GM12878 (cell line): ENCODE results near the gene DBNL. TPM values are rescaled to one million over a fixed set of nuclear protein-coding genes. Genes with fewer than 3 reads are reported as not detected.

Experiments used
- ATAC-seq: fragments of 200-7000 bp; cut with Tn5 transposase; 3 replicates; pipeline ENCODE4 v1.9.1; 2020; ENCODE audit warnings: mild to moderate bottlenecking, moderate library complexity
- BruUV-seq: library from RNA; stranded (reverse); fragments of 400-500 nt; replicated peaks from 2 replicates; lab custom pipeline; 2021; lab: Mats Ljungman, UMichigan
- CTCF ChIA-PET: fragments of 300-600 bp; sonication (Branson Sonifier 250); formaldehyde crosslinking; extraction: SDS; loops from one replicate; lab custom pipeline; 2021; ENCODE audit warnings: inconsistent platforms; lab: Yijun Ruan, JAX
- POLR2A ChIA-PET: fragments of 350-600 bp; formaldehyde crosslinking; extraction: SDS; loops from one replicate; lab custom pipeline; 2021; ENCODE audit warnings: inconsistent platforms; lab: Charles Lee
- RAD21 ChIA-PET: fragments of 300-600 bp; sonication (Branson Sonifier 250); formaldehyde crosslinking; loops from one replicate; lab custom pipeline; 2023; ENCODE audit warnings: antibody characterized with exemption; ENCODE audit not compliant: unreplicated experiment; lab: Charles Lee
- SMC1A ChIA-PET: fragments of 300-600 bp; sonication (Branson Sonifier 250); formaldehyde crosslinking; loops from one replicate; lab custom pipeline; 2023; ENCODE audit not compliant: unreplicated experiment, uncharacterized antibody; lab: Charles Lee
- DNase-seq: peaks from one replicate; pipeline ENCODE4 v3.0.0-alpha.2; 2011; ENCODE audit warnings: low read depth, low spot score
- FAIRE-seq: peaks from 3 replicates; lab custom pipeline; 2011; peaks lifted over from hg19 to GRCh38; lab: Jason Lieb, UNC
- H2AFZ ChIP-seq: 2 replicates; pipeline ENCODE4 v1.6.0; 2011; ENCODE audit warnings: low read depth, low read length, control low read depth; ENCODE audit not compliant: control insufficient read depth
- H3K27ac ChIP-seq: 2 replicates; pipeline ENCODE4 v1.5.1; 2011; ENCODE audit warnings: control low read depth; ENCODE audit not compliant: control insufficient read depth, insufficient read depth
- H3K27me3 ChIP-seq, 2 experiments: replicated peaks in 1 of 2; 2 replicates each; pipeline versions ENCODE4 v1.6.0 to v1.6.1; 2011; ENCODE audit warnings: low read length in 1 of 2; ENCODE audit not compliant: control insufficient read depth in 2 of 2, insufficient read depth in 2 of 2
- H3K36me3 ChIP-seq, 2 experiments: 2 replicates each; pipeline ENCODE4 v1.5.1; 2011; ENCODE audit warnings: low read length in 1 of 2; ENCODE audit not compliant: control insufficient read depth in 2 of 2, insufficient read depth in 2 of 2
- H3K4me1 ChIP-seq: 2 replicates; pipeline ENCODE4 v1.6.1; 2011; ENCODE audit warnings: mild to moderate bottlenecking, low read length, moderate library complexity, mixed read lengths; ENCODE audit not compliant: control insufficient read depth, insufficient read depth
- H3K4me2 ChIP-seq: 2 replicates; pipeline ENCODE4 v1.6.0; 2011; ENCODE audit warnings: control low read depth; ENCODE audit not compliant: control insufficient read depth, insufficient read depth
- H3K4me3 ChIP-seq: fragments of 200-600 bp; sonication (generic); 2 replicates; pipeline ENCODE4 v1.5.1; 2016
- H3K79me2 ChIP-seq: 2 replicates; pipeline ENCODE4 v1.6.0; 2011; ENCODE audit warnings: low read length; ENCODE audit not compliant: control insufficient read depth, insufficient read depth
- H3K9ac ChIP-seq: 2 replicates; pipeline ENCODE4 v1.8.0; 2011; ENCODE audit warnings: low read length, control low read depth, mixed read lengths; ENCODE audit not compliant: control insufficient read depth, insufficient read depth
- H3K9me3 ChIP-seq: replicated peaks from 3 replicates; pipeline ENCODE4 v1.5.1; 2011; ENCODE audit warnings: mild to moderate bottlenecking, low read length; ENCODE audit not compliant: control insufficient read depth, insufficient read depth
- H4K20me1 ChIP-seq: 2 replicates; pipeline ENCODE4 v1.6.0; 2011; ENCODE audit not compliant: control insufficient read depth, insufficient read depth
- EGR1 ChIP-seq, 2 experiments: IDR thresholded peaks; 1 replicate in 1 of 2; 2 replicates in 1 of 2; pipeline ENCODE4 v1.6.1; 2011 to 2012; ENCODE audit warnings: low read depth in 2 of 2, low read length in 2 of 2, borderline replicate concordance in 1 of 2, mild to moderate bottlenecking in 1 of 2, moderate library complexity in 1 of 2
- MEF2A ChIP-seq: IDR thresholded peaks from 2 replicates; pipeline ENCODE4 v1.6.1; 2011; ENCODE audit warnings: low read depth, mild to moderate bottlenecking, low read length, moderate library complexity; ENCODE audit not compliant: insufficient read depth
- NR2C2 ChIP-seq: IDR thresholded peaks from 2 replicates; pipeline ENCODE4 v1.6.1; 2011; ENCODE audit warnings: borderline replicate concordance, low read depth; ENCODE audit not compliant: control insufficient read depth, insufficient read length
- POLR2A ChIP-seq: IDR thresholded peaks from 2 replicates; pipeline ENCODE4 v1.6.1; 2011; ENCODE audit warnings: low read depth, mild to moderate bottlenecking, low read length
- REST ChIP-seq: IDR thresholded peaks from 2 replicates; pipeline ENCODE4 v1.6.1; 2012; ENCODE audit warnings: mild to moderate bottlenecking, low read depth, low read length
- SMC3 ChIP-seq: IDR thresholded peaks from 2 replicates; pipeline ENCODE4 v1.6.1; 2011; ENCODE audit warnings: low read length, improper control_type of control experiment, borderline replicate concordance
- SUZ12 ChIP-seq: fragments of 200-600 bp; sonication (generic); IDR thresholded peaks from one replicate; pipeline ENCODE4 v1.6.1; 2018; ENCODE audit warnings: antibody characterized with exemption, mild to moderate bottlenecking; ENCODE audit not compliant: unreplicated experiment
- ZNF24 ChIP-seq: fragments of 450-650 bp; IDR thresholded peaks from 2 replicates; pipeline ENCODE4 v1.6.1; 2017; ENCODE audit warnings: antibody characterized with exemption, mild to moderate bottlenecking
- WGBS: methylation state at CpG from one replicate; pipeline ENCODE4 v1.1.6; 2016; ENCODE audit warnings: low lambda C conversion rate; ENCODE audit not compliant: insufficient replicate concordance, insufficient coverage; ENCODE audit errors: missing lambda C conversion rate; 5-methylcytosine and 5-hydroxymethylcytosine counted together
- in situ Hi-C: fragments of 300-500 bp; cut with MboI; formaldehyde crosslinking; loops from 9 replicates; pipeline ENCODE4 v1.14.3; 2018; ENCODE audit warnings: mixed read lengths
- intact Hi-C: fragments of 100-400 bp; cut with micrococcal nuclease; formaldehyde crosslinking; loops from one replicate; pipeline ENCODE4 v1.14.2; 2022; ENCODE audit not compliant: unreplicated experiment
- polyA plus RNA-seq, 11 experiments: library from polyadenylated mRNA; depleted of rRNA in 4 of 11; unstranded in 6 of 11; stranded (reverse) in 5 of 11; fragments of >200 nt; fragmentation: Nextera tagmentation in 4 of 11; fragmentation: Illumina TruSeq in 1 of 11; extraction: Ambion mirVana in 4 of 11; extraction: Trizol in 1 of 11; gene quantifications; 1 replicate in 1 of 11; 2 replicates in 10 of 11; pipeline versions ENCODE4 v1.2.1 to v1.2.3, GENCODE V29; 2011 to 2016; ENCODE audit warnings: inconsistent platforms in 2 of 11, missing spikeins in 2 of 11, low read depth in 1 of 11
- total RNA-seq, 4 experiments: library from RNA; depleted of rRNA in 3 of 4; stranded (reverse); fragments of >200 nt in 3 of 4; fragmentation: Illumina TruSeq in 1 of 4; extraction: Trizol in 1 of 4; gene quantifications; 2 replicates each; pipeline versions ENCODE4 v1.2.1 to v1.2.3, GENCODE V29; 2013 to 2021

The DBNL gene
- total and polyA plus RNA-seq, 10 of the 15 experiments (the other 5 are each of a cell fraction or from before 2014, with no cell fraction given): 4.1 to 179 (median 84.3) TPM

GRCh38 chr7:44051611-44052220 is 7.2 kb downstream of the DBNL start:
- Histone ChIP-seq H3K4me1 (peaks cover 8% of the 10 kb centered on the region), H3K4me2 (no peak overlapping the region), H3K9me3 (no peaks in the 10 kb centered on the region; the same call in 2 of the 3 replicates), H3K27me3 (no peaks in the 10 kb centered on the region), H3K79me2 (peaks cover 25% of the 10 kb centered on the region), H3K36me3 (peaks cover 22 to 43% of the 10 kb centered on the region in 2 experiments), H3K4me3 (no peak overlapping the region), H3K9ac (no peak overlapping the region), H3K27ac (no peak overlapping the region), H2AFZ (no peak overlapping the region), H4K20me1 (peaks cover 11% of the 10 kb centered on the region)
- TF ChIP-seq EGR1 (IDR thresholded peaks at IDR 0.05; ENCODE audit: borderline replicate concordance in 1 of 2, low read depth in 2 of 2, low read length in 2 of 2) (no peak), MEF2A (no peak), NR2C2 (no peak), SMC3 (no peak), ZNF24 (no peak), REST (no peak), POLR2A (peak; percentile 38), SUZ12 (no peak)
- 83% methylated on average over 5 of the region's 5 CpGs for WGBS
- no peak for FAIRE-seq
- intact Hi-C loops: no loop called here
- no TSS peak for BruUV-seq
- no peak for DNase-seq
- POLR2A ChIA-PET: no interaction called here
- SMC1A ChIA-PET: no interaction called here
- in situ Hi-C loops: no loop called here
- RAD21 ChIA-PET: no interaction called here
- CTCF ChIA-PET: no interaction called here
- no peak for ATAC-seq
